ENCODE results near the gene CFAP70. TPM values are rescaled to one million over a fixed set of nuclear protein-coding genes. Genes with fewer than 3 reads are reported as not detected.
"Not testable (repeated sequence)": the region's sequence is repeated elsewhere in the genome, so short reads cannot be mapped to it uniquely, and the experiment has no call there.

The CFAP70 gene
- total RNA-seq, 1 experiment from 2014 or later, result 0.73 TPM

DNA sequence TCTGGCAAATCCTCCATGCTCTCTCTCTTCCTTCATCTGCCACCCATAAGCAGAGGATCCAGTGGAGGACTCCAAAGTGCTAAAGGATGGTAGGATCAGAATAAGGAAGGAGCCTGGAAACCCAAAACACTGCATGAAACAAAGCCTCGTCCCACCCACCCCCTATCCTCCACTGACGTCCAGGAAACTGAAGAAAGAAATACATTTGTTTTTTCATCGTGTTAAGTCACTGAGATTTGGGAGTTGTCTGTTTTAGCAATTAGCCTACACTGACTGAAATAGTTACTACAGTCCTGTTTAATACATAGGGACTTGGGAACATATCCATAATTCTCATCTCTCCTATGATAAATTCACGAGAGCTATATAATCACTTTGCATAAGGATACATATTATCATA is 40.4 kb upstream of the CFAP70 start:
- ChIA-PET POLR2A (ENCODE audit: unreplicated experiment) (interaction anchor here (0.6 kb wide), 1 partner anchor 13 kb away, joined by 8 read pairs; no protein-coding TSS in a partner anchor), CTCF (no interaction called here)
- intact Hi-C loops (cut with micrococcal nuclease), result no loop called here
- no peaks in the 10 kb centered on the region for H3K27me3 ChIP-seq (ENCODE audit: low read length)
- no peak overlapping the region for H3K9ac ChIP-seq (ENCODE audit: low read length)
- no peak overlapping the region for H3K27ac ChIP-seq (ENCODE audit: low read length)
- peaks cover 76% of the 10 kb centered on the region for H3K36me3 ChIP-seq (ENCODE audit: low read depth, low read length)
- peaks cover 93% of the 10 kb centered on the region for H3K79me2 ChIP-seq (ENCODE audit: low read length)
- H4K20me1 ChIP-seq (ENCODE audit: low read length), result peaks cover 62% of the 10 kb centered on the region
- H2AFZ ChIP-seq (ENCODE audit: low read length), result no peak overlapping the region
- H3K4me3 ChIP-seq (ENCODE audit: low read length), result no peak overlapping the region
- TF ChIP-seq EZH2 (IDR thresholded peaks at IDR 0.05; ENCODE audit: low read length, unreplicated experiment), result no peak
- TF ChIP-seq EZH2phosphoT487 (IDR thresholded peaks at IDR 0.05; ENCODE audit: borderline replicate concordance, low read length), result no peak
- TF ChIP-seq, protein P1, sequence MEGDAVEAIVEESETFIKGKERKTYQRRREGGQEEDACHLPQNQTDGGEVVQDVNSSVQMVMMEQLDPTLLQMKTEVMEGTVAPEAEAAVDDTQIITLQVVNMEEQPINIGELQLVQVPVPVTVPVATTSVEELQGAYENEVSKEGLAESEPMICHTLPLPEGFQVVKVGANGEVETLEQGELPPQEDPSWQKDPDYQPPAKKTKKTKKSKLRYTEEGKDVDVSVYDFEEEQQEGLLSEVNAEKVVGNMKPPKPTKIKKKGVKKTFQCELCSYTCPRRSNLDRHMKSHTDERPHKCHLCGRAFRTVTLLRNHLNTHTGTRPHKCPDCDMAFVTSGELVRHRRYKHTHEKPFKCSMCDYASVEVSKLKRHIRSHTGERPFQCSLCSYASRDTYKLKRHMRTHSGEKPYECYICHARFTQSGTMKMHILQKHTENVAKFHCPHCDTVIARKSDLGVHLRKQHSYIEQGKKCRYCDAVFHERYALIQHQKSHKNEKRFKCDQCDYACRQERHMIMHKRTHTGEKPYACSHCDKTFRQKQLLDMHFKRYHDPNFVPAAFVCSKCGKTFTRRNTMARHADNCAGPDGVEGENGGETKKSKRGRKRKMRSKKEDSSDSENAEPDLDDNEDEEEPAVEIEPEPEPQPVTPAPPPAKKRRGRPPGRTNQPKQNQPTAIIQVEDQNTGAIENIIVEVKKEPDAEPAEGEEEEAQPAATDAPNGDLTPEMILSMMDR (conservative IDR thresholded peaks at IDR 0.05; ENCODE audit: low read depth, low read length), result no peak
- no peaks in the 10 kb centered on the region for H3K9me3 ChIP-seq (ENCODE audit: low read length)
- H3F3A ChIP-seq (ENCODE audit: low read length, unreplicated experiment), result peaks cover 9% of the 10 kb centered on the region
- BruUV-seq (replicated peaks), result no TSS peak
- no peak for ATAC-seq
- DNase-seq, result no peak
- no peak overlapping the region for H3K4me2 ChIP-seq (ENCODE audit: low read length)
- H3K9me2 ChIP-seq (replicated peaks; ENCODE audit: low read length), result no peaks in the 10 kb centered on the region
- H3K4me1 ChIP-seq (ENCODE audit: insufficient read depth, low read length), result no peaks in the 10 kb centered on the region

- TF ChIP-seq, protein P1 (conservative IDR thresholded peaks at IDR 0.05; ENCODE audit: low read depth, low read length), result peak; percentile 99
- TF ChIP-seq EZH2phosphoT487 (IDR thresholded peaks at IDR 0.05; ENCODE audit: borderline replicate concordance, low read length), result no peak
- POLR2A ChIA-PET (ENCODE audit: unreplicated experiment), result interaction anchor here (0.5 to 0.7 kb wide), 3 partner anchors 12 to 332 kb away, joined by 3 read pairs; no protein-coding TSS in a partner anchor
- ATAC-seq (peak; percentile 57), DNase-seq (peak; percentile 68)
- Histone ChIP-seq H3K27ac (ENCODE audit: low read length) (no peak overlapping the region), H3K9ac (ENCODE audit: low read length) (no peak overlapping the region), H3K27me3 (ENCODE audit: low read length) (no peaks in the 10 kb centered on the region), H3F3A (ENCODE audit: low read length, unreplicated experiment) (peaks cover 9% of the 10 kb centered on the region), H3K4me2 (ENCODE audit: low read length) (no peak overlapping the region), H3K79me2 (ENCODE audit: low read length) (peaks cover 83% of the 10 kb centered on the region), H4K20me1 (ENCODE audit: low read length) (peaks cover 52% of the 10 kb centered on the region), H2AFZ (ENCODE audit: low read length) (no peak overlapping the region), H3K36me3 (ENCODE audit: low read depth, low read length) (peaks cover 69% of the 10 kb centered on the region), H3K9me3 (ENCODE audit: low read length) (no peaks in the 10 kb centered on the region), H3K4me3 (ENCODE audit: low read length) (no peak overlapping the region), H3K4me1 (ENCODE audit: insufficient read depth, low read length) (no peaks in the 10 kb centered on the region), H3K9me2 (replicated peaks; ENCODE audit: low read length) (no peaks in the 10 kb centered on the region)
- intact Hi-C loops (cut with micrococcal nuclease), result no loop called here
- CTCF ChIA-PET, result no interaction called here
- BruUV-seq (replicated peaks), result no TSS peak
These were observed 39.4 kb upstream of the CFAP70 start for GRCh38 chr10:73398024-73398423.

- peaks cover 69% of the 10 kb centered on the region for H3K79me2 ChIP-seq (ENCODE audit: low read length)
- H3K36me3 ChIP-seq (ENCODE audit: low read depth, low read length), result peaks cover 74% of the 10 kb centered on the region
These were observed 35.7 kb upstream of the CFAP70 start for GRCh38 chr10:73394325-73394724.

More at GRCh38 chr10:73394325-73394724, 35.7 kb upstream of the CFAP70 start:
- H3K4me1 ChIP-seq (ENCODE audit: insufficient read depth, low read length); H3K9me2 ChIP-seq (replicated peaks; ENCODE audit: low read length); H3K9me3 ChIP-seq (ENCODE audit: low read length); H3F3A ChIP-seq (ENCODE audit: low read length, unreplicated experiment); CTCF ChIA-PET; BruUV-seq (replicated peaks); DNase-seq; H3K9ac ChIP-seq (ENCODE audit: low read length); H2AFZ ChIP-seq (ENCODE audit: low read length); intact Hi-C loops (cut with micrococcal nuclease); H3K4me2 ChIP-seq (ENCODE audit: low read length); H3K27me3 ChIP-seq (ENCODE audit: low read length); H3K27ac ChIP-seq (ENCODE audit: low read length); POLR2A ChIA-PET (ENCODE audit: unreplicated experiment); H3K4me3 ChIP-seq (ENCODE audit: low read length); ATAC-seq: not testable (repeated sequence)
- H4K20me1 ChIP-seq (ENCODE audit: low read length), result peaks cover 43% of the 10 kb centered on the region
